HG03442 (cell line): ENCODE data around the gene UNC5B.

Experiments
- ATAC-seq: cut with Tn5 transposase; IDR thresholded peaks from one replicate; pipeline ENCODE4 v1.9.1; 2021; ENCODE audit warnings: mild to moderate bottlenecking, moderate library complexity; ENCODE audit not compliant: unreplicated experiment

The UNC5B gene

GRCh38 chr10:71212318-71213126 lies at the start of gene UNC5B:
Gene UNC5B (plus strand): TSS chr10:71212570. CDS start chr10:71212986, 416 bp downstream.
- ATAC-seq = no peak

- no peak for ATAC-seq
These were observed 38.9 kb upstream of the UNC5B start for GRCh38 chr10:71173466-71173865.

- no peak for ATAC-seq
These were observed 35.7 kb upstream of the UNC5B start for GRCh38 chr10:71176661-71177060.

GRCh38 chr10:71177651-71178199 lies 34.6 kb upstream of the UNC5B start:
- ATAC-seq = no peak

GRCh38 chr10:71178880-71179279 lies 33.5 kb upstream of the UNC5B start:
- ATAC-seq = no peak

- ATAC-seq = no peak
These were observed 33.0 kb upstream of the UNC5B start for GRCh38 chr10:71179382-71179781.

- ATAC-seq = no peak
These were observed 27.9 kb upstream of the UNC5B start for GRCh38 chr10:71184421-71184820.

- no peak for ATAC-seq
These were observed 27.2 kb upstream of the UNC5B start for GRCh38 chr10:71185209-71185608.

GRCh38 chr10:71187197-71187596 lies 25.2 kb upstream of the UNC5B start:
- ATAC-seq = no peak

GRCh38 chr10:71187600-71187999 lies 24.8 kb upstream of the UNC5B start:
- no peak for ATAC-seq

GRCh38 chr10:71188201-71188600 lies 24.2 kb upstream of the UNC5B start:
- ATAC-seq = no peak

GRCh38 chr10:71191019-71191418 lies 21.4 kb upstream of the UNC5B start:
- no peak for ATAC-seq

- ATAC-seq = no peak
These were observed 20.8 kb upstream of the UNC5B start for GRCh38 chr10:71191551-71192076.

- ATAC-seq = no peak
These were observed 18.9 kb upstream of the UNC5B start for GRCh38 chr10:71193516-71193915.

GRCh38 chr10:71197955-71198354 lies 14.4 kb upstream of the UNC5B start:
- no peak for ATAC-seq

GRCh38 chr10:71201849-71202248 lies 10.5 kb upstream of the UNC5B start:
- no peak for ATAC-seq

- no peak for ATAC-seq
These were observed 10.1 kb upstream of the UNC5B start for GRCh38 chr10:71202314-71202713.

GRCh38 chr10:71203124-71203523 lies 9.2 kb upstream of the UNC5B start:
- no peak for ATAC-seq

- no peak for ATAC-seq
These were observed 8.7 kb upstream of the UNC5B start for GRCh38 chr10:71203716-71204115.

- no peak for ATAC-seq
These were observed 7.6 kb upstream of the UNC5B start for GRCh38 chr10:71204746-71205145.

- ATAC-seq = no peak
These were observed 6.9 kb upstream of the UNC5B start for GRCh38 chr10:71205468-71205867.

GRCh38 chr10:71206911-71207310 lies 5.5 kb upstream of the UNC5B start:
- no peak for ATAC-seq
